Measurements from ENCODE around the gene CD6. TPM values are rescaled to one million over a fixed set of nuclear protein-coding genes. Genes with fewer than 3 reads are reported as not detected.

The CD6 gene
- total RNA-seq, 2 donors from 2014 or later, result 0.51 to 1.2 TPM

GRCh38 chr11:61009392-61010275 lies 38.2 kb downstream of the CD6 start:
- no peak for DNase-seq (ENCODE audit: low spot score)
- TF ChIP-seq POLR2A (IDR thresholded peaks at IDR 0.05) (no peak), POLR2AphosphoS5 (IDR thresholded peaks at IDR 0.05) (no peak), CTCF (IDR thresholded peaks at IDR 0.05) (no peak)
- intact Hi-C loops (cut with DNase I), result no loop called here
- Histone ChIP-seq H3K36me3 (no peaks in the 10 kb centered on the region), H3K4me3 (no peak overlapping the region), H3K9me3 (no peaks in the 10 kb centered on the region), H3K4me1 (replicated peaks) (no peaks in the 10 kb centered on the region), H3K27ac (no peak overlapping the region), H3K27me3 (replicated peaks; ENCODE audit: insufficient read depth) (no peaks in the 10 kb centered on the region)
- WGBS, result 97% methylated on average over 15 of the region's 15 CpGs

- no peak for TF ChIP-seq CTCF (IDR thresholded peaks at IDR 0.05)
- no peak for TF ChIP-seq POLR2AphosphoS5 (IDR thresholded peaks at IDR 0.05)
- TF ChIP-seq POLR2A (IDR thresholded peaks at IDR 0.05), result no peak
- Histone ChIP-seq H3K36me3 (no peaks in the 10 kb centered on the region), H3K4me1 (replicated peaks) (no peaks in the 10 kb centered on the region), H3K27ac (no peak overlapping the region), H3K4me3 (no peak overlapping the region), H3K9me3 (no peaks in the 10 kb centered on the region), H3K27me3 (replicated peaks; ENCODE audit: insufficient read depth) (no peaks in the 10 kb centered on the region)
- 71% methylated on average over 16 of the region's 16 CpGs for WGBS
- no peak for DNase-seq (ENCODE audit: low spot score)
- intact Hi-C loops (cut with DNase I), result no loop called here
These were observed 39.2 kb downstream of the CD6 start for GRCh38 chr11:61010466-61011228.

- TF ChIP-seq CTCF (IDR thresholded peaks at IDR 0.05) (no peak), POLR2A (IDR thresholded peaks at IDR 0.05) (no peak), POLR2AphosphoS5 (IDR thresholded peaks at IDR 0.05) (no peak)
- DNase-seq (ENCODE audit: low spot score), result no peak
- intact Hi-C loops (cut with DNase I), result no loop called here
- 71% methylated on average over 7 of the region's 7 CpGs for WGBS
- Histone ChIP-seq H3K36me3 (no peaks in the 10 kb centered on the region), H3K4me1 (replicated peaks) (no peaks in the 10 kb centered on the region), H3K9me3 (no peaks in the 10 kb centered on the region), H3K27ac (no peak overlapping the region), H3K27me3 (replicated peaks; ENCODE audit: insufficient read depth) (no peaks in the 10 kb centered on the region), H3K4me3 (no peak overlapping the region)
These were observed 39.9 kb downstream of the CD6 start for GRCh38 chr11:61011229-61011870.

GRCh38 chr11:61011950-61012736 lies 40.7 kb downstream of the CD6 start:
- TF ChIP-seq CTCF (IDR thresholded peaks at IDR 0.05) (no peak), POLR2AphosphoS5 (IDR thresholded peaks at IDR 0.05) (no peak), POLR2A (IDR thresholded peaks at IDR 0.05) (no peak)
- intact Hi-C loops (cut with DNase I), result no loop called here
- WGBS, result 68% methylated on average over 12 of the region's 12 CpGs
- Histone ChIP-seq H3K4me3 (no peak overlapping the region), H3K9me3 (no peaks in the 10 kb centered on the region), H3K36me3 (no peaks in the 10 kb centered on the region), H3K4me1 (replicated peaks) (no peaks in the 10 kb centered on the region), H3K27me3 (replicated peaks; ENCODE audit: insufficient read depth) (no peaks in the 10 kb centered on the region), H3K27ac (no peak overlapping the region)
- no peak for DNase-seq (ENCODE audit: low spot score)

Data from prostate gland (tissue), 2 donors.